Adrenal gland (tissue), 19 donors: ENCODE results near the gene SLF2. TPM values are rescaled to one million over a fixed set of nuclear protein-coding genes. Genes with fewer than 3 reads are reported as not detected.

Experiments
- DNase-seq, 7 donors: peaks; one replicate each; pipeline ENCODE4 v3.0.0-alpha.2; 2019 to 2020
- H3K27ac ChIP-seq, 5 donors: fragments of 200-600 bp; sonication (generic) in 4 of 5; 1 replicate in 3 of 5; 2 replicates in 2 of 5; pipeline versions ENCODE4 v1.5.1 to v1.8.0; 2016 to 2020; ENCODE audit warnings: mild to moderate bottlenecking in 1 of 5
- H3K27me3 ChIP-seq: fragments of 200-600 bp; 2 replicates; pipeline ENCODE4 v1.8.0; 2021
- H3K36me3 ChIP-seq, 2 donors: fragments of 200-600 bp; replicated peaks in 1 of 2; 1 replicate in 1 of 2; 2 replicates in 1 of 2; pipeline versions ENCODE4 v1.5.1 to v1.8.0; 2018 to 2022
- H3K4me1 ChIP-seq, 2 donors: fragments of 200-600 bp; replicated peaks in 1 of 2; 1 replicate in 1 of 2; 2 replicates in 1 of 2; pipeline versions ENCODE4 v1.5.1 to v1.8.0; 2018 to 2021
- H3K4me3 ChIP-seq, 4 donors: fragments of 200-600 bp; sonication (generic) in 3 of 4; one replicate each; pipeline ENCODE4 v1.5.1; 2016 to 2018
- H3K9me3 ChIP-seq, 3 donors: fragments of 200-600 bp; sonication (generic) in 1 of 3; replicated peaks in 1 of 3; 1 replicate in 2 of 3; 2 replicates in 1 of 3; pipeline versions ENCODE4 v1.5.1 to v1.8.0; 2016 to 2021
- CTCF ChIP-seq, 6 experiments: fragments of 450-650 bp in 4 of 6; fragments of 200-600 bp in 2 of 6; sonication (generic) in 1 of 6; IDR thresholded peaks; 1 replicate in 5 of 6; 2 replicates in 1 of 6; pipeline versions ENCODE4 v1.5.1 to v1.8.0; 2016 to 2021; ENCODE audit warnings: antibody characterized with exemption in 6 of 6, mild to moderate bottlenecking in 2 of 6, moderate library complexity in 1 of 6
- POLR2A ChIP-seq, 2 donors: fragments of 450-650 bp; IDR thresholded peaks; one replicate each; pipeline ENCODE4 v1.6.1; 2017; ENCODE audit warnings: antibody characterized with exemption in 2 of 2, mild to moderate bottlenecking in 2 of 2, moderate library complexity in 1 of 2
- WGBS, 4 donors: extraction: QIAGEN DNeasy Blood & Tissue Kit in 2 of 4; methylation state at CpG; one replicate each; pipeline versions ENCODE4 v1.1.5 to v1.1.7; 2013 to 2017; 5-methylcytosine and 5-hydroxymethylcytosine counted together
- intact Hi-C, 2 donors: fragments of 100-400 bp; cut with DNase I; formaldehyde crosslinking; loops; one replicate each; pipeline versions ENCODE4 v1.14.1 to v1.15.0; 2022 to 2023
- long read RNA-seq, 10 donors: library from polyadenylated mRNA in 3 of 10; unstranded in 2 of 10; stranded (forward) in 1 of 10; transcript quantifications; one replicate each; pipeline ENCODE4 v2.0.0 and lab custom pipeline, GENCODE V29; 2021 to 2026
- polyA plus RNA-seq, 3 donors: library from polyadenylated mRNA; stranded (reverse); fragments of 200-250 nt in 2 of 3; fragments of 350-450 nt in 1 of 3; fragmentation: Illumina TruSeq in 1 of 3; extraction: RNeasy Lipid Tissue Mini Kit (QIAGEN cat#74804) in 1 of 3; gene quantifications; one replicate each; pipeline ENCODE4 v1.2.3, GENCODE V29; 2013 to 2014
- total RNA-seq, 9 donors: library from RNA; depleted of rRNA in 4 of 9; stranded (reverse); fragments of >200 nt in 4 of 9; fragments of 120-200 nt in 1 of 9; fragmentation: NEBNext Ultra II Directional in 1 of 9; extraction: Animal tissue kit (Norgen Biotek cat#: 25700) in 1 of 9; gene quantifications; one replicate each; pipeline versions ENCODE4 v1.1.0 to v1.2.4, GENCODE V29; 2013 to 2023
- donor health status: healthy with polysubstance abuse.
- donor health status: Bipolar disorder and iron deficiency.
- donor health status: DM: yes; HTN: yes; CAD: no.
- donor health status: DM: no; HTN: no; CAD: no.
- donor health status: DM: no; HTN: no; CAD: no.
- donor health status: DM: yes; HTN: yes; CAD: no.

The SLF2 gene, protein sequence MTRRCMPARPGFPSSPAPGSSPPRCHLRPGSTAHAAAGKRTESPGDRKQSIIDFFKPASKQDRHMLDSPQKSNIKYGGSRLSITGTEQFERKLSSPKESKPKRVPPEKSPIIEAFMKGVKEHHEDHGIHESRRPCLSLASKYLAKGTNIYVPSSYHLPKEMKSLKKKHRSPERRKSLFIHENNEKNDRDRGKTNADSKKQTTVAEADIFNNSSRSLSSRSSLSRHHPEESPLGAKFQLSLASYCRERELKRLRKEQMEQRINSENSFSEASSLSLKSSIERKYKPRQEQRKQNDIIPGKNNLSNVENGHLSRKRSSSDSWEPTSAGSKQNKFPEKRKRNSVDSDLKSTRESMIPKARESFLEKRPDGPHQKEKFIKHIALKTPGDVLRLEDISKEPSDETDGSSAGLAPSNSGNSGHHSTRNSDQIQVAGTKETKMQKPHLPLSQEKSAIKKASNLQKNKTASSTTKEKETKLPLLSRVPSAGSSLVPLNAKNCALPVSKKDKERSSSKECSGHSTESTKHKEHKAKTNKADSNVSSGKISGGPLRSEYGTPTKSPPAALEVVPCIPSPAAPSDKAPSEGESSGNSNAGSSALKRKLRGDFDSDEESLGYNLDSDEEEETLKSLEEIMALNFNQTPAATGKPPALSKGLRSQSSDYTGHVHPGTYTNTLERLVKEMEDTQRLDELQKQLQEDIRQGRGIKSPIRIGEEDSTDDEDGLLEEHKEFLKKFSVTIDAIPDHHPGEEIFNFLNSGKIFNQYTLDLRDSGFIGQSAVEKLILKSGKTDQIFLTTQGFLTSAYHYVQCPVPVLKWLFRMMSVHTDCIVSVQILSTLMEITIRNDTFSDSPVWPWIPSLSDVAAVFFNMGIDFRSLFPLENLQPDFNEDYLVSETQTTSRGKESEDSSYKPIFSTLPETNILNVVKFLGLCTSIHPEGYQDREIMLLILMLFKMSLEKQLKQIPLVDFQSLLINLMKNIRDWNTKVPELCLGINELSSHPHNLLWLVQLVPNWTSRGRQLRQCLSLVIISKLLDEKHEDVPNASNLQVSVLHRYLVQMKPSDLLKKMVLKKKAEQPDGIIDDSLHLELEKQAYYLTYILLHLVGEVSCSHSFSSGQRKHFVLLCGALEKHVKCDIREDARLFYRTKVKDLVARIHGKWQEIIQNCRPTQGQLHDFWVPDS
- total RNA-seq (10 to 100 TPM; 19.8 to 88.7 (median 37.4) TPM), polyA plus RNA-seq (10 to 100 TPM; 20.9 to 34.6 (median 31.2) TPM)
- long read RNA-seq, donor 1, transcript SLF2-205 (1 exons, 891 nt), result major isoform, 5 of 5 reads
- long read RNA-seq, donor 1, partial matches to known transcripts, result 0 of 5 reads
- long read RNA-seq, donor 1, other reads (novel, unspliced or antisense), result 0 of 5 reads
- long read RNA-seq, donor 2, partial matches to known transcripts, result 5 of 6 reads
- long read RNA-seq, donor 2, other reads (novel, unspliced or antisense), result 0 of 6 reads
- long read RNA-seq, donor 3, transcript SLF2-205 (1 exons, 891 nt), result major isoform, 7 of 7 reads
- long read RNA-seq, donor 3, partial matches to known transcripts, result 0 of 7 reads
- long read RNA-seq, donor 3, other reads (novel, unspliced or antisense), result 0 of 7 reads
- long read RNA-seq, donor 4, full-length matches to known transcripts, result 3 of 11 reads
- long read RNA-seq, donor 4, partial matches to known transcripts, result 6 of 11 reads
- long read RNA-seq, donor 4, other reads (novel, unspliced or antisense), result 2 of 11 reads
- long read RNA-seq, donor 5, full-length matches to known transcripts, result 11 of 17 reads
- long read RNA-seq, donor 5, partial matches to known transcripts, result 2 of 17 reads
- long read RNA-seq, donor 5, other reads (novel, unspliced or antisense), result 4 of 17 reads
- long read RNA-seq, donor 6, transcript SLF2-205 (1 exons, 891 nt), result major isoform, 6 of 19 reads
- long read RNA-seq, donor 6, partial matches to known transcripts, result 12 of 19 reads
- long read RNA-seq, donor 6, other reads (novel, unspliced or antisense), result 0 of 19 reads
- long read RNA-seq, donor 7, transcript SLF2-205 (1 exons, 891 nt), result major isoform, 6 of 6 reads
- long read RNA-seq, donor 7, partial matches to known transcripts, result 0 of 6 reads
- long read RNA-seq, donor 7, other reads (novel, unspliced or antisense), result 0 of 6 reads
- long read RNA-seq, donor 8, full-length matches to known transcripts, result 5 of 5 reads
- long read RNA-seq, donor 8, partial matches to known transcripts, result 0 of 5 reads
- long read RNA-seq, donor 8, other reads (novel, unspliced or antisense), result 0 of 5 reads
- long read RNA-seq, donor 9, full-length matches to known transcripts, result 11 of 11 reads
- long read RNA-seq, donor 9, partial matches to known transcripts, result 0 of 11 reads
- long read RNA-seq, donor 9, other reads (novel, unspliced or antisense), result 0 of 11 reads
- long read RNA-seq, donor 10, partial matches to known transcripts, result 0 of 4 reads
- long read RNA-seq, donor 10, other reads (novel, unspliced or antisense), result 0 of 4 reads

DNA sequence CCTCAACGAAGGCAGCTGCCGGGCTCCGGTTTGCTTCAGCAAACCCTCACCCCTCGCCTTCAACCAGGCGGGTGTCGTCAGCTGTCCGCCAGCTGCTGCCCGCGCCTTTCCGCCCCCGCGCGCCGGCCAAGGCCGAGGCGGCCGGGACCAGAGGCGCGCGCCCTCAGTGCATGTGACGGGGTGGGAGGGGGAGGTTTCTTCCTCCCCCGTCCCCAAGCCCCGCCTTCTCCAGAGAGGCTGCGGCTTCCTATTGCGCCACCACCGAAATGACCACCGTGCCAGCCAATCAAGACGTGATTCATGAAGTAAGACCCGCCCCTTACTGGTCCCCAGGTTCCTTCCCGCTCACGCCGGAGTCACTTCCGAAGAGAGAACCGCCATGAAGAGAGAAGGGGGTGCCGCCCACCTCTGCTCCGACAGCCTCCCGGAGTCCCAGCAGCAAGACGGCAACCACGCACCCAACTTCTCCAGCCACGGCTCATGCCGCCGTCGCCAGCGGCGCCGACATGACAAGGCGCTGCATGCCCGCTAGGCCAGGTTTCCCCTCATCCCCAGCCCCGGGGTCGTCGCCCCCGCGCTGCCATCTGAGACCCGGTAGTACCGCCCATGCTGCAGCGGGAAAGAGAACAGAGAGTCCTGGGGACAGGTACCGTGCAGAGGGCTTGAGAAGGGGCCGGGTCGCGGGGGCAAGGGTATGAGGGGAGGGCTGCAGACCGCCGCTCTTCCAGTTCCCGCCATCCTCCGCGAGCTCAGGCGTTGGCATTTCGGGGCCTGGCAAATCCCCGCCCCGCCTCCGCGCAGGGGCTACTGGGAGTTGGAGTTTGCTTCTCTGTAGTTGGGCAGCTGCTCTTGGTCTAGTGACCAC is at the start of gene SLF2:
Gene SLF2 (plus strand): TSS at position 359 of the 865 bp plus-strand sequence. CDS start 148 bp downstream, at position 507.
- Histone ChIP-seq H3K9me3 (no peaks in the 10 kb centered on the region), H3K4me1 (peaks cover 15 to 59% of the 10 kb centered on the region in 2 donors), H3K4me3 (peak within 1 kb of the TSS; percentile 82 to 99 (median 84)), H3K27me3 (no peaks in the 10 kb centered on the region), H3K27ac (peak within 1 kb of the TSS; percentile 88 to 97 (median 93)), H3K36me3 (peaks cover 0 to 11% of the 10 kb centered on the region in 2 donors)
- intact Hi-C loops, result no loop called here
- DNase-seq, result peak; percentile 98 to 99 (median 99)
- WGBS, 4 donors, result 0 to 1% (median 0%) methylated on average over 43 to 71 of the region's 71 CpGs
- TF ChIP-seq CTCF (IDR thresholded peaks at IDR 0.05) (peak in 1 of 6 experiments; percentile 3), POLR2A (IDR thresholded peaks at IDR 0.05) (peak; percentile 79 to 94)

GRCh38 chr10:100863433-100863832 is 49.3 kb upstream of the SLF2 start:
- TF ChIP-seq POLR2A (IDR thresholded peaks at IDR 0.05) (no peak), CTCF (IDR thresholded peaks at IDR 0.05) (no peak)

More at GRCh38 chr10:100863433-100863832, 49.3 kb upstream of the SLF2 start:
- no peak overlapping the region for H3K27ac ChIP-seq
- no peak for DNase-seq
- no peaks in the 10 kb centered on the region for H3K36me3 ChIP-seq
- no peaks in the 10 kb centered on the region for H3K4me1 ChIP-seq
- no peak overlapping the region for H3K4me3 ChIP-seq
- H3K27me3 ChIP-seq, result no peaks in the 10 kb centered on the region
- 86 to 91% (median 90%) methylated on average over 7 of the region's 7 CpGs for WGBS, 4 donors
- H3K9me3 ChIP-seq, result no peaks in the 10 kb centered on the region
- intact Hi-C loops, result no loop called here
